OCI-LY7 (cell line): Measurements from ENCODE around the gene HELT. TPM values are rescaled to one million over a fixed set of nuclear protein-coding genes. Genes with fewer than 3 reads are reported as not detected.

ENCODE experiments used
- BruUV-seq: library from RNA; stranded (reverse); fragments of 400-500 nt; replicated peaks from 2 replicates; lab custom pipeline; 2021; lab: Mats Ljungman, UMichigan
- CTCF ChIA-PET: fragments of 300-600 bp; sonication (Branson Sonifier 250); formaldehyde crosslinking; loops from one replicate; lab custom pipeline; 2022; ENCODE audit warnings: antibody characterized with exemption; ENCODE audit not compliant: unreplicated experiment; lab: Charles Lee
- POLR2A ChIA-PET: fragments of 300-600 bp; sonication (Branson Sonifier 250); formaldehyde crosslinking; loops from one replicate; lab custom pipeline; 2022; ENCODE audit warnings: antibody characterized with exemption; lab: Charles Lee
- DNase-seq: peaks from one replicate; pipeline ENCODE4 v3.0.0-alpha.2; 2015; ENCODE audit warnings: low spot score
- H2AFZ ChIP-seq: fragments of 200-600 bp; sonication (generic), shearing (Covaris generic); 2 replicates; pipeline ENCODE4 v1.6.1; 2014; ENCODE audit warnings: mild to moderate bottlenecking, antibody characterized with exemption, low read length, moderate library complexity
- H3K27ac ChIP-seq: fragments of 200-600 bp; sonication (generic); 2 replicates; pipeline ENCODE4 v1.5.1; 2014; ENCODE audit warnings: mixed run types, low read depth, mild to moderate bottlenecking, moderate library complexity, low read length, inconsistent platforms; ENCODE audit not compliant: poor library complexity, severe bottlenecking
- H3K36me3 ChIP-seq: fragments of 200-600 bp; sonication (generic); 2 replicates; pipeline ENCODE4 v1.6.1; 2014; ENCODE audit warnings: mild to moderate bottlenecking, antibody characterized with exemption, low read length, moderate library complexity, mixed read lengths; ENCODE audit not compliant: insufficient read depth
- H3K4me1 ChIP-seq: fragments of 200-600 bp; sonication (generic); 2 replicates; pipeline ENCODE4 v1.5.1; 2014; ENCODE audit warnings: mild to moderate bottlenecking, low read length; ENCODE audit not compliant: insufficient read depth, poor library complexity, severe bottlenecking
- H3K4me2 ChIP-seq: fragments of 200-600 bp; sonication (generic); 2 replicates; pipeline ENCODE4 v1.6.1; 2014; ENCODE audit warnings: mild to moderate bottlenecking, low read length
- H3K4me3 ChIP-seq: fragments of 200-600 bp; sonication (generic); 2 replicates; pipeline ENCODE4 v1.5.1; 2014; ENCODE audit warnings: mild to moderate bottlenecking, low read depth, low read length; ENCODE audit not compliant: poor library complexity, severe bottlenecking
- H3K79me2 ChIP-seq: fragments of 200-600 bp; sonication (generic); 2 replicates; pipeline ENCODE4 v1.6.1; 2016; ENCODE audit warnings: low read depth, mild to moderate bottlenecking, low read length, moderate library complexity, mixed read lengths; ENCODE audit not compliant: insufficient read depth
- H3K9me2 ChIP-seq: fragments of 200-600 bp; sonication (generic); 2 replicates; pipeline ENCODE4 v1.6.1; 2016; ENCODE audit warnings: mild to moderate bottlenecking, low read length, mixed read lengths; ENCODE audit not compliant: insufficient read depth
- H3K9me3 ChIP-seq: fragments of 200-600 bp; sonication (generic); 2 replicates; pipeline ENCODE4 v1.6.1; 2014; ENCODE audit warnings: mild to moderate bottlenecking, mixed run types, low read length, mixed read lengths
- H4K20me1 ChIP-seq: fragments of 200-600 bp; sonication (generic); 2 replicates; pipeline ENCODE4 v1.6.1; 2014; ENCODE audit warnings: mild to moderate bottlenecking, antibody characterized with exemption, low read length, moderate library complexity, mixed read lengths; ENCODE audit not compliant: insufficient read depth
- EZH2phosphoT487 ChIP-seq: fragments of 200-600 bp; sonication (generic); IDR thresholded peaks from 2 replicates; pipeline ENCODE4 v1.6.1; 2018; ENCODE audit warnings: low read depth, borderline replicate concordance, mild to moderate bottlenecking, mixed run types, antibody characterized with exemption, low read length, moderate library complexity, mixed read lengths
- intact Hi-C: fragments of 100-400 bp; cut with micrococcal nuclease; formaldehyde crosslinking; loops from one replicate; pipeline ENCODE4 v1.10.0; 2022; ENCODE audit not compliant: unreplicated experiment
- total RNA-seq, 2 experiments: library from RNA; depleted of rRNA in 1 of 2; stranded (reverse); fragments of >200 nt in 1 of 2; shearing (Covaris generic) in 1 of 2; gene quantifications; 2 replicates each; pipeline ENCODE4 v1.2.3, GENCODE V29; 2014 to 2022
- TF ChIP-seq, protein P1 (sequence below): fragments of 200-600 bp; sonication (generic); conservative IDR thresholded peaks from 2 replicates; pipeline ENCODE4 v1.5.1; 2014; ENCODE audit warnings: mild to moderate bottlenecking, antibody characterized with exemption, low read length, moderate library complexity, mixed read lengths

The HELT gene
- total RNA-seq, 2 experiments from 2014 or later: not detected

DNA sequence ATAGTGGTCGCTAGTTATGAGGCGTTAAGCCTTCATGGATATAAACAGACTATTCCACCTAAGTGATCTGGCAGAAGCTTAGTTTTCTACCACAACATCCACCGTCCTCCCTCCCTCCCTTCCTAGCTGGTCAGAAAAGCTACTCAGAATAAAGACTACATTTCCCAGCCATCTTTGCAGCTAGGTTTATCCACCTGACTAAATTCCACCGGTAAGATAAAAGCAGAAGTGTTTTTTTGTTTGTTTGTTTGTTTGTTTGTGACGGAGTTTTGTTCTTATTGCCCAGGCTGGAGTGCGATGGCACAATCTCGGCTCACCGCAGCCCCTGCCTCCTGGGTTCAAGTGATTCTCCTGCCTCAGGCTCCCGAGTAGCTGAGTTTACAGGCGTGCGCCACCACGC is 44.3 kb downstream of the HELT start:
- Histone ChIP-seq H2AFZ (no peak overlapping the region), H3K4me3 (no peak overlapping the region), H3K9me2 (no peaks in the 10 kb centered on the region), H3K36me3 (no peaks in the 10 kb centered on the region), H4K20me1 (no peaks in the 10 kb centered on the region), H3K4me2 (no peak overlapping the region), H3K9me3 (no peaks in the 10 kb centered on the region), H3K79me2 (no peaks in the 10 kb centered on the region), H3K27ac (no peak overlapping the region), H3K4me1 (no peaks in the 10 kb centered on the region)
- intact Hi-C loops: no loop called here
- TF ChIP-seq EZH2phosphoT487: no peak
- TF ChIP-seq, protein P1, sequence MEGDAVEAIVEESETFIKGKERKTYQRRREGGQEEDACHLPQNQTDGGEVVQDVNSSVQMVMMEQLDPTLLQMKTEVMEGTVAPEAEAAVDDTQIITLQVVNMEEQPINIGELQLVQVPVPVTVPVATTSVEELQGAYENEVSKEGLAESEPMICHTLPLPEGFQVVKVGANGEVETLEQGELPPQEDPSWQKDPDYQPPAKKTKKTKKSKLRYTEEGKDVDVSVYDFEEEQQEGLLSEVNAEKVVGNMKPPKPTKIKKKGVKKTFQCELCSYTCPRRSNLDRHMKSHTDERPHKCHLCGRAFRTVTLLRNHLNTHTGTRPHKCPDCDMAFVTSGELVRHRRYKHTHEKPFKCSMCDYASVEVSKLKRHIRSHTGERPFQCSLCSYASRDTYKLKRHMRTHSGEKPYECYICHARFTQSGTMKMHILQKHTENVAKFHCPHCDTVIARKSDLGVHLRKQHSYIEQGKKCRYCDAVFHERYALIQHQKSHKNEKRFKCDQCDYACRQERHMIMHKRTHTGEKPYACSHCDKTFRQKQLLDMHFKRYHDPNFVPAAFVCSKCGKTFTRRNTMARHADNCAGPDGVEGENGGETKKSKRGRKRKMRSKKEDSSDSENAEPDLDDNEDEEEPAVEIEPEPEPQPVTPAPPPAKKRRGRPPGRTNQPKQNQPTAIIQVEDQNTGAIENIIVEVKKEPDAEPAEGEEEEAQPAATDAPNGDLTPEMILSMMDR: no peak
- DNase-seq: no peak
- CTCF ChIA-PET: no interaction called here
- POLR2A ChIA-PET: interaction anchor here (0.6 kb wide), 1 partner anchor 20 kb away, joined by 3 read pairs; no protein-coding TSS in a partner anchor
- no TSS peak for BruUV-seq

GRCh38 chr4:185066179-185066578 is 47.9 kb downstream of the HELT start:
- ChIA-PET CTCF (no interaction called here), POLR2A (no interaction called here)
- no peaks in the 10 kb centered on the region for H3K79me2 ChIP-seq
- no peaks in the 10 kb centered on the region for H3K4me1 ChIP-seq
- no TSS peak for BruUV-seq
- DNase-seq: no peak
- H3K9me2 ChIP-seq: no peaks in the 10 kb centered on the region
- H3K4me3 ChIP-seq: no peak overlapping the region
- no peaks in the 10 kb centered on the region for H4K20me1 ChIP-seq
- H2AFZ ChIP-seq: no peak overlapping the region
- no peak overlapping the region for H3K27ac ChIP-seq
- H3K36me3 ChIP-seq: no peaks in the 10 kb centered on the region
- no peaks in the 10 kb centered on the region for H3K9me3 ChIP-seq
- no peak overlapping the region for H3K4me2 ChIP-seq
- intact Hi-C loops: no loop called here
- TF ChIP-seq, protein P1: no peak
- no peak for TF ChIP-seq EZH2phosphoT487

- Histone ChIP-seq H4K20me1 (no peaks in the 10 kb centered on the region), H3K9me2 (no peaks in the 10 kb centered on the region), H3K36me3 (no peaks in the 10 kb centered on the region), H3K79me2 (no peaks in the 10 kb centered on the region), H3K27ac (no peak overlapping the region), H3K4me3 (no peak overlapping the region), H3K4me1 (no peaks in the 10 kb centered on the region), H3K9me3 (no peaks in the 10 kb centered on the region), H3K4me2 (no peak overlapping the region), H2AFZ (no peak overlapping the region)
- POLR2A ChIA-PET: no interaction called here
- CTCF ChIA-PET: no interaction called here
- no peak for TF ChIP-seq EZH2phosphoT487
- TF ChIP-seq, protein P1: no peak
- DNase-seq: no peak
- intact Hi-C loops: no loop called here
- BruUV-seq: no TSS peak
Observed at GRCh38 chr4:185068837-185069236, 50.5 kb downstream of the HELT start.

Other genes starting within 250 kb of the HELT start
- 20.8 and 24.3 TPM in 2 replicates for gene ACSL1, start 192.5 kb upstream of the HELT start, total RNA-seq (2014; rRNA removed; shearing (Covaris generic))
- gene ACSL1, start 192.5 kb upstream of the HELT start, total RNA-seq (2022): 32.0 and 32.9 TPM in 2 replicates
- gene SLC25A4, start 124.8 kb downstream of the HELT start, total RNA-seq (2014; rRNA removed; shearing (Covaris generic)): 24.1 and 29.6 TPM in 2 replicates
- gene SLC25A4, start 124.8 kb downstream of the HELT start, total RNA-seq (2022): 28.4 and 38.2 TPM in 2 replicates
- 20.4 and 22.7 TPM in 2 replicates for gene CFAP97, start 185.5 kb downstream of the HELT start, total RNA-seq (2014; rRNA removed; shearing (Covaris generic))
- gene CFAP97, start 185.5 kb downstream of the HELT start, total RNA-seq (2022): 54.0 and 57.3 TPM in 2 replicates
- 33.7 and 35.5 TPM in 2 replicates for gene SNX25, start 191.1 kb downstream of the HELT start, total RNA-seq (2014; rRNA removed; shearing (Covaris generic))
- gene SNX25, start 191.1 kb downstream of the HELT start, total RNA-seq (2022): 49.4 and 55.6 TPM in 2 replicates